Gastroesophageal sphincter (tissue), 4 donors: ENCODE measurements around the gene CXCR4. TPM values are rescaled to one million over a fixed set of nuclear protein-coding genes. Genes with fewer than 3 reads are reported as not detected.

Source experiments
- ATAC-seq: fragments of 150-250 bp; one replicate; pipeline ENCODE4 v1.9.1; 2016; ENCODE audit warnings: mild to moderate bottlenecking, moderate library complexity
- H3K27ac ChIP-seq, 4 donors: fragments of 200-600 bp; sonication (generic) in 3 of 4; 1 replicate in 3 of 4; 2 replicates in 1 of 4; pipeline ENCODE4 v1.5.1; 2016 to 2019
- H3K27me3 ChIP-seq: fragments of 200-600 bp; sonication (generic); one replicate; pipeline ENCODE4 v1.5.1; 2019
- H3K36me3 ChIP-seq, 2 donors: fragments of 200-600 bp; sonication (generic); one replicate each; pipeline ENCODE4 v1.5.1; 2019; ENCODE audit warnings: control low read depth in 1 of 2
- H3K4me1 ChIP-seq, 3 donors: fragments of 200-600 bp; sonication (generic); 1 replicate in 2 of 3; 2 replicates in 1 of 3; pipeline ENCODE4 v1.5.1; 2016 to 2019; ENCODE audit warnings: control low read depth in 2 of 3
- H3K4me3 ChIP-seq, 2 donors: fragments of 200-600 bp; sonication (generic); one replicate each; pipeline ENCODE4 v1.5.1; 2019; ENCODE audit warnings: mild to moderate bottlenecking in 1 of 2, moderate library complexity in 1 of 2
- H3K9me3 ChIP-seq, 3 donors: fragments of 200-600 bp; sonication (generic); one replicate each; pipeline ENCODE4 v1.5.1; 2017 to 2019; ENCODE audit warnings: control low read depth in 2 of 3
- CTCF ChIP-seq, 4 experiments: fragments of 200-600 bp in 2 of 4; fragments of 450-650 bp in 2 of 4; sonication (generic) in 1 of 4; IDR thresholded peaks; one replicate each; pipeline ENCODE4 v1.5.1; 2017 to 2019; ENCODE audit warnings: antibody characterized with exemption in 4 of 4, mild to moderate bottlenecking in 2 of 4, moderate library complexity in 2 of 4
- EP300 ChIP-seq: sonication (generic); formaldehyde crosslinking; IDR thresholded peaks from one replicate; pipeline ENCODE4 v1.6.1; 2017; ENCODE audit warnings: antibody characterized with exemption, mild to moderate bottlenecking
- POLR2A ChIP-seq, 2 donors: fragments of 450-650 bp; IDR thresholded peaks; one replicate each; pipeline ENCODE4 v1.6.1; 2017; ENCODE audit warnings: antibody characterized with exemption in 2 of 2, mild to moderate bottlenecking in 2 of 2, moderate library complexity in 1 of 2
- POLR2AphosphoS5 ChIP-seq: sonication (generic); formaldehyde crosslinking; IDR thresholded peaks from one replicate; pipeline ENCODE4 v1.6.1; 2017; ENCODE audit warnings: antibody characterized with exemption
- WGBS, 2 donors: methylation state at CpG; one replicate each; pipeline ENCODE4 v1.1.5; 2018; ENCODE audit warnings: low coverage in 1 of 2; 5-methylcytosine and 5-hydroxymethylcytosine counted together
- total RNA-seq, 4 donors: library from RNA; depleted of rRNA; stranded (reverse); fragments of >200 nt; gene quantifications; one replicate each; pipeline ENCODE4 v1.1.0, GENCODE V29; 2016

The CXCR4 gene
- total RNA-seq, 4 donors from 2014 or later, result 5.1 to 8.2 (median 7.7) TPM

GRCh38 chr2:136069773-136070172 is 48.2 kb downstream of the CXCR4 start:
- no peak overlapping the region for H3K27ac ChIP-seq
- no peaks in the 10 kb centered on the region for H3K36me3 ChIP-seq
- H3K27me3 ChIP-seq, result no peaks in the 10 kb centered on the region
- H3K9me3 ChIP-seq, result no peaks in the 10 kb centered on the region
- TF ChIP-seq POLR2A (IDR thresholded peaks at IDR 0.05) (no peak), EP300 (no peak), POLR2AphosphoS5 (no peak), CTCF (IDR thresholded peaks at IDR 0.05) (no peak)
- no peaks in the 10 kb centered on the region for H3K4me1 ChIP-seq
- ATAC-seq, result no peak
- WGBS, 2 donors, result 81 to 90% methylated on average over 3 of the region's 3 CpGs
- H3K4me3 ChIP-seq, result no peak overlapping the region

DNA sequence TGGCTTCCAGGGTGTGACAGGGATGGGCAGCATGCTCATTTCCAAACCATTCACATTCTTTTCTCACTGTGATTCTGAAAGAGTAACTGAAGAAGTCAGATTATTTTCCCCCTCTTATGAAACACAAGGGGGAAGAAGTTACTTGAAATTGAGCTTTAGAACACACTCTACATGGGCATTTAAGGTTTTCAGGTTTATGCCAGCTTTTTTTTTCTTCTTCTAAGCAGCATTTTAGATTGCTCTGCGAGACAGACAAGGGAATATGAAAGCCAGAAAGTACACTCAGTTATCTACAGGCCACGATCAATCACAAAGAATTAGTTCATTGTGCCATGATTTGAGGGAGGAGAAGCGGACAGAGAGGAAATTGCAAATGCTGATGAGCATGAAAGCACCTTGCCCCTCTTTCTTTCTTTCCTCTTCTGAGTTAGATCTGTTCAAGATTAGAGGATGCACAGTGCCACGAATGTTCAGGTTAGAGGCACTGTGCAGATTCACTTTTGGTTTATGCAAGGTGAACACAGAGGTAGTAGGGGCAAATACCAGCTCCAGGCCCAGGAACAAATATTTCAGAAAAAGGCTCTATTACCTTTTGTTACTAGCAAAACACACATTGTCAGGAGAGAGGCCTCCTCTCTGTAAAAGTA is 49.2 kb downstream of the CXCR4 start:
- ATAC-seq, result no peak
- no peaks in the 10 kb centered on the region for H3K36me3 ChIP-seq
- WGBS, 2 donors, result 84 to 86% methylated on average over 1 to 4 of the region's 4 CpGs
- no peak overlapping the region for H3K4me3 ChIP-seq
- no peak overlapping the region for H3K27ac ChIP-seq
- no peaks in the 10 kb centered on the region for H3K27me3 ChIP-seq
- H3K4me1 ChIP-seq, result no peaks in the 10 kb centered on the region
- no peaks in the 10 kb centered on the region for H3K9me3 ChIP-seq
- TF ChIP-seq POLR2AphosphoS5 (no peak), EP300 (no peak), POLR2A (IDR thresholded peaks at IDR 0.05) (no peak), CTCF (IDR thresholded peaks at IDR 0.05) (no peak)

GRCh38 chr2:136067897-136068580 is 49.9 kb downstream of the CXCR4 start:
- no peaks in the 10 kb centered on the region for H3K9me3 ChIP-seq
- WGBS, 2 donors, result 61 to 71% methylated on average over 8 to 10 of the region's 11 CpGs
- no peaks in the 10 kb centered on the region for H3K27me3 ChIP-seq
- no peak for ATAC-seq
- H3K4me1 ChIP-seq, result no peaks in the 10 kb centered on the region
- no peaks in the 10 kb centered on the region for H3K36me3 ChIP-seq
- no peak overlapping the region for H3K27ac ChIP-seq
- no peak overlapping the region for H3K4me3 ChIP-seq
- TF ChIP-seq POLR2A (IDR thresholded peaks at IDR 0.05) (no peak), EP300 (no peak), POLR2AphosphoS5 (no peak), CTCF (IDR thresholded peaks at IDR 0.05) (no peak)

- Histone ChIP-seq H3K27ac (no peak overlapping the region), H3K9me3 (no peaks in the 10 kb centered on the region), H3K27me3 (no peaks in the 10 kb centered on the region), H3K4me3 (no peak overlapping the region), H3K4me1 (no peaks in the 10 kb centered on the region), H3K36me3 (no peaks in the 10 kb centered on the region)
- no peak for ATAC-seq
- TF ChIP-seq CTCF (IDR thresholded peaks at IDR 0.05), result no peak
- TF ChIP-seq EP300, result no peak
- no peak for TF ChIP-seq POLR2AphosphoS5
- TF ChIP-seq POLR2A (IDR thresholded peaks at IDR 0.05), result no peak
- WGBS, 2 donors, result 88 to 92% methylated on average over 7 to 10 of the region's 10 CpGs
Observed at GRCh38 chr2:136067459-136067858, 50.5 kb downstream of the CXCR4 start.

DNA sequence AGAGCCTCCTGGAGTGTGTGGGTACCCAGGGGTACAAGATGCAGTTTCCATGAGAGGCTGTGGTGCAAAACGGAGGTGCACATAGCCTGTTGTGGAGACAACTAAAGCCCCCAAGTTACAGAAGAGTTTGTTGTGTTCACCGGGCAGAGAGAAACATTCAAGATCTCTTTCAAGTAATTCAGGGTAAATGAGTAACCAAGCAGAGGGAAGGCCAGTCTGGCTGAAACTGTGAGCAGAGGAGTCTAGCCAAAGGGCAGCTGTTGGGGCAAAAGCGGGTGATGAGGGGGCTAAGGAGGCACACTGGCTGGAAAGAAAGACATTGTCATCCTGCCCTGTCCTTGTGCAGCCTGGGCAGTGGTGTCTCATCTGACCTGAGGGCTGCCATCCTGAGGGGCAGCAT is 52.0 kb downstream of the CXCR4 start:
- WGBS, 2 donors, result 100% methylated on average over 1 to 2 of the region's 3 CpGs
- no peaks in the 10 kb centered on the region for H3K36me3 ChIP-seq
- no peak overlapping the region for H3K27ac ChIP-seq
- no peak for TF ChIP-seq POLR2A (IDR thresholded peaks at IDR 0.05)
- TF ChIP-seq POLR2AphosphoS5, result no peak
- no peak for TF ChIP-seq EP300
- no peak for TF ChIP-seq CTCF (IDR thresholded peaks at IDR 0.05)
- H3K27me3 ChIP-seq, result no peaks in the 10 kb centered on the region
- no peak overlapping the region for H3K4me3 ChIP-seq
- ATAC-seq, result no peak
- no peaks in the 10 kb centered on the region for H3K4me1 ChIP-seq
- no peaks in the 10 kb centered on the region for H3K9me3 ChIP-seq
